NCI-H1092 (cell line): ENCODE data around the gene AICDA.

Experiments used
- DNase-seq: peaks from one replicate; lab custom pipeline; 2025; lab: John Stamatoyannopoulos, UW

Gene AICDA

DNA sequence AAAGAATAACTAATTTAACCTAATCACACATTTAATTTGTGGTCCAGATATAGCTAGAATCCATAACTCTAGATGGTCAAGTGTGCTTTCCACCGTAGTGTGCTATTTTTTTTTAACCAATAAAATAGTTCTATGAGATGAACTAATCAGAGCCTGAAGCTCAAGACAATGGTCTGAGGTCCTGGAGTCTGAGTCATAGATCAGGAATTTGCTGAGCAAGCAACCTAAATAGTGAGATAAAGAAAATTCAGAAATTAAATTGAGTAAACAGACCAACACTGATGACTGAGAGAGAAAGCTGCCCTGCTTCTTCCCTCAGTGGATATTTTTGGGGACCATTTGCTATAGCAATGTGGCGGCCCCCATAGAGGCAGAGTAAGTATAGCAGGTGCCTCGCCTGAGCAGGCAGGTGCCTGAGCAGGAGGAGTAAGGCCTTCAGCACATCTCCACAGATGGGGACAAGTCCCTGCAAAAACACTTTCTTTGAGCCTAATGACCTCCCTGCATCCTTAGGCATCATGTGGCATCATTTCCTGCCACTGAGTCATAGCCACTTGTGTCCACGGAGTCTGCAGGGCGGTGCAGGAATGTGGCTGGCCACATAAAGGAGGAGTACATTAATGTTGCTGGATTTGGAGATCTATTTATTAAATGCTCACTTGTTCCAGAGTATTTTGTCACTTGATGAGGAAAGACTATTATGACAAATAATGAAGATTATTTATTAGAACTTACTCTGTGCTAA, 58.0 kb downstream of the AICDA start:
- no peak for DNase-seq

DNA sequence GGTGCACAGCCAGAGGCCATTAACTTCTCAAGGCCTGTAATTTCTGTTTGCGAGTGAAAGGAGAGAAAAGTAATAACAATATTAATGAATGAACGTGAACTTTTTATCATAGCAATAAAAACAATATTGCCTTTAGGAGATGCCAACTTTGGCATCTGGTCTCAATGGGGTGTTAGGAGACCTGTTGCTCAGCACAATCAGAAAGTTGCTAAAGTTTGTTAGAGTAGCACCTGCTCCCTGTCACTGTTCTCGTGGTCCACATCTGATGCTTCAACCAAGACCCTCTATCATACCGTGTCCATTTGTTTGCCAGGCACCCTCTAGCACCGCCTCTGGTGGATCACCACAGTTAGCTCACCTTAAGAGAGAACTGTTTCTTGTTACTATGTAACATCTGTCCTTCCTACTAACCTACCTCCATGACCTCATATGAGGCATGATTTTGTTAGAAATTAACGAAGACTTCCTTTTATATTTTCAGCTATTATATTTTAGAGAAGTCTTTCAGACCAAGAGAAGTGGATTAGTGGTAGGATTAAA, 59.5 kb downstream of the AICDA start:
- DNase-seq = no peak
